ENCODE results near the gene TMEM123.

Gene TMEM123

DNA sequence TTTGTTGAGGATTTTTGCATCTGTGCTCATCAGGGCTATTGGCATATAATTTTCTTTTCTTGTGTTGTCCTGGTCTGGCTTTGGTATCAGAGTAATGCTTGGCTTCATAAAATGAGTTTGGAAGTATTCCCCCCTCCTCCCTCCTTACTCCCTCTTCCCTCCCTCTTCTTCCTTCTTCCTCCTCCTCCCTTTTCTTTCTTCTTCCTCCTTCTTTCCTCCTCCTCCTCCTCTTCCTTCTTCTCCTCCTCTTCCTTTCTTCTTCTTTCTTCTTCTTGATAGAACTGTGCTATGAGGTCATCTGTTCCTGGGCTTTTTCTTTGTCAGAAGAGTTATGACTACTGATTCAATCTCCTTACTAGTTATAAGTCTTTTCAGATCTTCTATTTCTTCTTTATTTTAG, 95.4 kb downstream of the TMEM123 start:
- DNase-seq: no peak

DNA sequence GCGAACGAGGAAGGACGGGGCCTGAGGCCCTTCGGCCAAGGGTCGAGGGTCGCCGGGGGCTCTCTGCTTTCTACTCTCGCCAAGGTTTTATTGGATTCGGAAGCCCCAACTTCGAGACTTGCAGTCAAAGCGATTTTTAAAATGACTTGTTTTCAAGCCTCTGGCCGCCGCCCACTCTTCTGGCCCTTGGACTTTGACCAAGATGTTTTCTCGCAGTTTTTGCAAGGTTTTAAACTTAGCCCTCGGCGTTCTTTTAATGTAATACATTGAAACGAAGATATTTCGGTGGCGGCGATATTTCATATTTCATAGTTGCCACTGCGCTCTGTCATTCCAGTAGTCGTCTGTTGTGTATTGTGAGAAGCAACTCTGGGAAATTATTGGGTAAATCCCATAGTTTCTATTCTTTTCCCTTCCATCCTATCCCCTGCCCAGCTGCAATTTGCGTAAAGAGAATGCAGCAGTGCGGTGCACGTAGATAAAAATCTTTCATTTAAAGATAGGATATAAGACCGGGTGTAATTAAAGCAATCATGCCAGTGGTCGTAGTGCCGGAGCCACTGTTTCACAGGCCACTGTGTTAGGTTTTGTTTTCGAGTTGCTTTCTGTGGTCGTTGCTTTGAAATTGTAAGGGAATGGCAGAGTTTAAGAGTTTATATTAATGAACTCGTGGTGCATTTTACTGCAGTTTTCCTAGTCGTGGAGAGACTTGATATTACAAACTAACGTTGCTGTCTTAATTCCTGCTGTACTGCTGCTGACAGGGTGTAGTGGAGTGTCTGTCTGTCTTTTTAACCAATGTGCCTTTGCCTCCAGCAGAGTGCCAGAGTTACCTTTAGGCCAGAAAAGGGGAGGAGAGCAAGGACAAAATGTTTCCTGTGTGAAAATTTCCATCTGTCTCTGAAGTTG, 104.8 kb downstream of the TMEM123 start:
- DNase-seq: no peak

DNA sequence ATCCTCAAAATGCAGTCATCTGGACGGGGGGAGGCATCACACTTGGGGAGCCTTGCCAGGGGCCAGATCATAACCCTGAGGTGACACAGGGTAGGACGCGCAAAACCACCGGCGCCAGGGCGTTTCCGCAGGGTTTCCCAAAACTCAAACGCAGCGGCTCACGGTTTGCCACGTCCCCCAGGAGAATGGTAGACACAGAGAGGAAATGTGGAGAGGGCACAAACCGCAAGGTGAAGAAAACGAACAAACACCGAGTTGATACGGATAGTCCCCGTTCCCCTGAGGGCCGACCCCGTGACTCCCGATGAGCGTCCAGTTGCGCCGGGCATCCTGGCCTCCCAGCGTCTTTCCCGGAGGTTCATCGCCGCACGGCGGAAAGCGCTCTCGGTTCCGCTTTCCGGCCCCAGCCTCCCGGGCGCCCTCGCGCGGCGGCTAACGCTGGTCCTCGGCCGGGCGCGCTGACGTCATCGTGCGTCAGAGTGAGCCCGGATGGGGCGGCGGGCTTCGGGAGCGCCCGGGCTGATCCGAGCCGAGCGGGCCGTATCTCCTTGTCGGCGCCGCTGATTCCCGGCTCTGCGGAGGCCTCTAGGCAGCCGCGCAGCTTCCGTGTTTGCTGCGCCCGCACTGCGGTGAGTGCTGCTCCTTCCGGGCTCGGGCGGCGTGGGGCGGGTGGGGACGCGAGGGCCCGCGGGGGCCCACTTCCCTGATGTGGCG, 105.7 kb downstream of the TMEM123 start, which contains the start of gene BIRC2:
Gene BIRC2 (plus strand): TSS at position 467 of the 714 bp plus-strand sequence. CDS start 2,641 bp downstream, outside the sequence.
- peak; percentile 36 for DNase-seq

DNA sequence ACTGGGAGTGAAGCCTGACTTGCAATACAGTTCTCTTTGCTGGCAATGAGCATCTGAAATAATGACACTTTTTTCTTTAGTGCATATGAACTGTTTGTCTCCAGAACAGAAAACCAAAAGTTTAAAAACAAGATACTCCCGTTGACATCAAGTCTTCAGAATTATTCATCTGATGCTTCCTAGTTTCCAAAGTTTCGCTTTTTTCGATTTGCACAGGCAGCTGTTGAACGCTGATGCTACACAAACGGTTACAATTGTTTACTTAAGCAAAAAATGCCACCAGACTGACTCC, 106.2 kb downstream of the TMEM123 start:
- DNase-seq: no peak

All from NCI-H748 treated with DMSO at 0.1 percent for 48 hours (cell line).